ENCODE data around the gene PITPNM1. TPM values are rescaled to one million over a fixed set of nuclear protein-coding genes. Genes with fewer than 3 reads are reported as not detected.

The PITPNM1 gene
- total and polyA plus RNA-seq, 2 of the 13 experiments (the other 11 are each of a cell fraction or from before 2014, with no cell fraction given): 8.2 to 8.5 TPM

GRCh38 chr11:67482827-67483798 is 22.1 kb downstream of the PITPNM1 start, which contains the start of gene AIP (continued):
- TF ChIP-seq ELF1 (CRISPR knock-in tag; IDR thresholded peaks at IDR 0.05) (peak; percentile 97), NONO (IDR thresholded peaks at IDR 0.05) (no peak), NONO (CRISPR knock-in tag; conservative IDR thresholded peaks at IDR 0.05) (peak; percentile 83), ZNF761 (CRISPR knock-in tag; conservative IDR thresholded peaks at IDR 0.05) (peak; percentile 95), THRA (CRISPR knock-in tag; IDR thresholded peaks at IDR 0.05; ENCODE audit: borderline replicate concordance) (no peak), ZNF18 (CRISPR knock-in tag; IDR thresholded peaks at IDR 0.05; ENCODE audit: insufficient replicate concordance) (peak; percentile 84), POLR2A (IDR thresholded peaks at IDR 0.05; ENCODE audit: insufficient read depth in 1 of 2, low read depth in 2 of 2, low read length in 2 of 2) (peak; percentile 62 to 68), ATRX (CRISPR knock-in tag; IDR thresholded peaks at IDR 0.05; ENCODE audit: borderline replicate concordance) (no peak), YY1 (IDR thresholded peaks at IDR 0.05; ENCODE audit: insufficient read depth, insufficient replicate concordance, low read depth, low read length) (peak; percentile 100), ZNF3 (CRISPR knock-in tag; IDR thresholded peaks at IDR 0.05) (0 out of 2 replicates have a peak, but pooled peaks have one; percentile 35), ZNF891 (CRISPR knock-in tag; IDR thresholded peaks at IDR 0.05) (peak; percentile 97), SRSF9 (IDR thresholded peaks at IDR 0.05; ENCODE audit: borderline replicate concordance, insufficient read depth, low read depth, low read length, poor library complexity, severe bottlenecking) (no peak), ZBTB20 (CRISPR knock-in tag; IDR thresholded peaks at IDR 0.05; ENCODE audit: borderline replicate concordance, low read depth) (peak; percentile 80; the same call in 1 of the 2 replicates), ATF7 (IDR thresholded peaks at IDR 0.05) (no peak), ATF7 (CRISPR knock-in tag; IDR thresholded peaks at IDR 0.05) (peak; percentile 82; the same call in 1 of the 2 replicates), CHD4 (IDR thresholded peaks at IDR 0.05; ENCODE audit: borderline replicate concordance, low read length) (no peak)
- TF ChIP-seq, protein P1, sequence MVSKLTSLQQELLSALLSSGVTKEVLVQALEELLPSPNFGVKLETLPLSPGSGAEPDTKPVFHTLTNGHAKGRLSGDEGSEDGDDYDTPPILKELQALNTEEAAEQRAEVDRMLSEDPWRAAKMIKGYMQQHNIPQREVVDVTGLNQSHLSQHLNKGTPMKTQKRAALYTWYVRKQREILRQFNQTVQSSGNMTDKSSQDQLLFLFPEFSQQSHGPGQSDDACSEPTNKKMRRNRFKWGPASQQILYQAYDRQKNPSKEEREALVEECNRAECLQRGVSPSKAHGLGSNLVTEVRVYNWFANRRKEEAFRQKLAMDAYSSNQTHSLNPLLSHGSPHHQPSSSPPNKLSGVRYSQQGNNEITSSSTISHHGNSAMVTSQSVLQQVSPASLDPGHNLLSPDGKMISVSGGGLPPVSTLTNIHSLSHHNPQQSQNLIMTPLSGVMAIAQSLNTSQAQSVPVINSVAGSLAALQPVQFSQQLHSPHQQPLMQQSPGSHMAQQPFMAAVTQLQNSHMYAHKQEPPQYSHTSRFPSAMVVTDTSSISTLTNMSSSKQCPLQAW (CRISPR knock-in tag; IDR thresholded peaks at IDR 0.05): peak; percentile 93
- TF ChIP-seq, protein P2, sequence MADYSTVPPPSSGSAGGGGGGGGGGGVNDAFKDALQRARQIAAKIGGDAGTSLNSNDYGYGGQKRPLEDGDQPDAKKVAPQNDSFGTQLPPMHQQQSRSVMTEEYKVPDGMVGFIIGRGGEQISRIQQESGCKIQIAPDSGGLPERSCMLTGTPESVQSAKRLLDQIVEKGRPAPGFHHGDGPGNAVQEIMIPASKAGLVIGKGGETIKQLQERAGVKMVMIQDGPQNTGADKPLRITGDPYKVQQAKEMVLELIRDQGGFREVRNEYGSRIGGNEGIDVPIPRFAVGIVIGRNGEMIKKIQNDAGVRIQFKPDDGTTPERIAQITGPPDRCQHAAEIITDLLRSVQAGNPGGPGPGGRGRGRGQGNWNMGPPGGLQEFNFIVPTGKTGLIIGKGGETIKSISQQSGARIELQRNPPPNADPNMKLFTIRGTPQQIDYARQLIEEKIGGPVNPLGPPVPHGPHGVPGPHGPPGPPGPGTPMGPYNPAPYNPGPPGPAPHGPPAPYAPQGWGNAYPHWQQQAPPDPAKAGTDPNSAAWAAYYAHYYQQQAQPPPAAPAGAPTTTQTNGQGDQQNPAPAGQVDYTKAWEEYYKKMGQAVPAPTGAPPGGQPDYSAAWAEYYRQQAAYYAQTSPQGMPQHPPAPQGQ (CRISPR knock-in tag; IDR thresholded peaks at IDR 0.05; ENCODE audit: borderline replicate concordance): no peak
- TF ChIP-seq, protein P3, sequence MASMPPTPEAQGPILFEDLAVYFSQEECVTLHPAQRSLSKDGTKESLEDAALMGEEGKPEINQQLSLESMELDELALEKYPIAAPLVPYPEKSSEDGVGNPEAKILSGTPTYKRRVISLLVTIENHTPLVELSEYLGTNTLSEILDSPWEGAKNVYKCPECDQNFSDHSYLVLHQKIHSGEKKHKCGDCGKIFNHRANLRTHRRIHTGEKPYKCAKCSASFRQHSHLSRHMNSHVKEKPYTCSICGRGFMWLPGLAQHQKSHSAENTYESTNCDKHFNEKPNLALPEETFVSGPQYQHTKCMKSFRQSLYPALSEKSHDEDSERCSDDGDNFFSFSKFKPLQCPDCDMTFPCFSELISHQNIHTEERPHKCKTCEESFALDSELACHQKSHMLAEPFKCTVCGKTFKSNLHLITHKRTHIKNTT (CRISPR knock-in tag; IDR thresholded peaks at IDR 0.05): no peak

Data from HepG2 (cell line).